ENCODE results near the gene CDKN2B-AS1. TPM values are rescaled to one million over a fixed set of nuclear protein-coding genes. Genes with fewer than 3 reads are reported as not detected.

CDKN2B-AS1 gene
- polyA plus RNA-seq, 1 donor from 2014 or later: not detected

DNA sequence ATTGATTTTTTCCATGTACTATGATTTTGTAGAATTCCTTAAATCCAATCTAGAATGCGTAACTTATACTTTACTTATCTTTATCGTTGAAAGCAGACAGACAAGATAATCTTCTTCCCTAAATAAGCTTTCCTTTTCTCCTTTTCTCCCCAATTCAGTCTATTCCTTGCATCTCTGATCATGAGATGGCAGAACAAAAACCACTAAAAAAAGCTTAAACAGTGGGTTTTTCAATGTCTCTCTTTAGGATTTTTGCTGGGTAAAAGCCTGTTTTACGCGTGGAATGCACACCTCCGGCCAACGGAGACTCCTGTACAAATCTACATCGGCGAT lies 13.8 kb downstream of the CDKN2B-AS1 start:
- Histone ChIP-seq H3K27ac (ENCODE audit: low read length) (no peak overlapping the region), H3K27me3 (ENCODE audit: insufficient read depth, low read depth, low read length) (peaks cover 100% of the 10 kb centered on the region), H3K79me2 (replicated peaks; ENCODE audit: insufficient read depth, low read length) (no peaks in the 10 kb centered on the region), H3K4me3 (ENCODE audit: low read length) (peak overlapping the region; percentile 66), H3K9me3 (ENCODE audit: low read length) (no peaks in the 10 kb centered on the region), H3F3A (ENCODE audit: insufficient read depth, low read length, poor library complexity, severe bottlenecking) (no peaks in the 10 kb centered on the region), H3K9ac (ENCODE audit: low read length) (no peak overlapping the region), H3K36me3 (ENCODE audit: insufficient read depth, low read length) (no peaks in the 10 kb centered on the region), H3K9me2 (ENCODE audit: insufficient read depth, low read length) (no peaks in the 10 kb centered on the region), H2AFZ (ENCODE audit: low read depth, low read length) (no peak overlapping the region), H3K4me2 (ENCODE audit: low read length) (no peak overlapping the region), H4K20me1 (ENCODE audit: insufficient read depth) (no peaks in the 10 kb centered on the region)
- TF ChIP-seq, protein P1, sequence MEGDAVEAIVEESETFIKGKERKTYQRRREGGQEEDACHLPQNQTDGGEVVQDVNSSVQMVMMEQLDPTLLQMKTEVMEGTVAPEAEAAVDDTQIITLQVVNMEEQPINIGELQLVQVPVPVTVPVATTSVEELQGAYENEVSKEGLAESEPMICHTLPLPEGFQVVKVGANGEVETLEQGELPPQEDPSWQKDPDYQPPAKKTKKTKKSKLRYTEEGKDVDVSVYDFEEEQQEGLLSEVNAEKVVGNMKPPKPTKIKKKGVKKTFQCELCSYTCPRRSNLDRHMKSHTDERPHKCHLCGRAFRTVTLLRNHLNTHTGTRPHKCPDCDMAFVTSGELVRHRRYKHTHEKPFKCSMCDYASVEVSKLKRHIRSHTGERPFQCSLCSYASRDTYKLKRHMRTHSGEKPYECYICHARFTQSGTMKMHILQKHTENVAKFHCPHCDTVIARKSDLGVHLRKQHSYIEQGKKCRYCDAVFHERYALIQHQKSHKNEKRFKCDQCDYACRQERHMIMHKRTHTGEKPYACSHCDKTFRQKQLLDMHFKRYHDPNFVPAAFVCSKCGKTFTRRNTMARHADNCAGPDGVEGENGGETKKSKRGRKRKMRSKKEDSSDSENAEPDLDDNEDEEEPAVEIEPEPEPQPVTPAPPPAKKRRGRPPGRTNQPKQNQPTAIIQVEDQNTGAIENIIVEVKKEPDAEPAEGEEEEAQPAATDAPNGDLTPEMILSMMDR (IDR thresholded peaks at IDR 0.05; ENCODE audit: poor library complexity, severe bottlenecking): no peak
- TF ChIP-seq EZH2 (IDR thresholded peaks at IDR 0.05; ENCODE audit: borderline replicate concordance, insufficient read depth, low read length, poor library complexity, severe bottlenecking) (no peak), TAF1 (IDR thresholded peaks at IDR 0.05; ENCODE audit: low read depth) (no peak), POLR2AphosphoS5 (IDR thresholded peaks at IDR 0.05) (no peak), RAD21 (conservative IDR thresholded peaks at IDR 0.05) (no peak), EP300 (conservative IDR thresholded peaks at IDR 0.05; ENCODE audit: poor library complexity, severe bottlenecking) (no peak), SMC3 (conservative IDR thresholded peaks at IDR 0.05; ENCODE audit: poor library complexity) (no peak)
- TF ChIP-seq, protein P2, sequence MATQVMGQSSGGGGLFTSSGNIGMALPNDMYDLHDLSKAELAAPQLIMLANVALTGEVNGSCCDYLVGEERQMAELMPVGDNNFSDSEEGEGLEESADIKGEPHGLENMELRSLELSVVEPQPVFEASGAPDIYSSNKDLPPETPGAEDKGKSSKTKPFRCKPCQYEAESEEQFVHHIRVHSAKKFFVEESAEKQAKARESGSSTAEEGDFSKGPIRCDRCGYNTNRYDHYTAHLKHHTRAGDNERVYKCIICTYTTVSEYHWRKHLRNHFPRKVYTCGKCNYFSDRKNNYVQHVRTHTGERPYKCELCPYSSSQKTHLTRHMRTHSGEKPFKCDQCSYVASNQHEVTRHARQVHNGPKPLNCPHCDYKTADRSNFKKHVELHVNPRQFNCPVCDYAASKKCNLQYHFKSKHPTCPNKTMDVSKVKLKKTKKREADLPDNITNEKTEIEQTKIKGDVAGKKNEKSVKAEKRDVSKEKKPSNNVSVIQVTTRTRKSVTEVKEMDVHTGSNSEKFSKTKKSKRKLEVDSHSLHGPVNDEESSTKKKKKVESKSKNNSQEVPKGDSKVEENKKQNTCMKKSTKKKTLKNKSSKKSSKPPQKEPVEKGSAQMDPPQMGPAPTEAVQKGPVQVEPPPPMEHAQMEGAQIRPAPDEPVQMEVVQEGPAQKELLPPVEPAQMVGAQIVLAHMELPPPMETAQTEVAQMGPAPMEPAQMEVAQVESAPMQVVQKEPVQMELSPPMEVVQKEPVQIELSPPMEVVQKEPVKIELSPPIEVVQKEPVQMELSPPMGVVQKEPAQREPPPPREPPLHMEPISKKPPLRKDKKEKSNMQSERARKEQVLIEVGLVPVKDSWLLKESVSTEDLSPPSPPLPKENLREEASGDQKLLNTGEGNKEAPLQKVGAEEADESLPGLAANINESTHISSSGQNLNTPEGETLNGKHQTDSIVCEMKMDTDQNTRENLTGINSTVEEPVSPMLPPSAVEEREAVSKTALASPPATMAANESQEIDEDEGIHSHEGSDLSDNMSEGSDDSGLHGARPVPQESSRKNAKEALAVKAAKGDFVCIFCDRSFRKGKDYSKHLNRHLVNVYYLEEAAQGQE (IDR thresholded peaks at IDR 0.05; ENCODE audit: borderline replicate concordance): no peak

DNA sequence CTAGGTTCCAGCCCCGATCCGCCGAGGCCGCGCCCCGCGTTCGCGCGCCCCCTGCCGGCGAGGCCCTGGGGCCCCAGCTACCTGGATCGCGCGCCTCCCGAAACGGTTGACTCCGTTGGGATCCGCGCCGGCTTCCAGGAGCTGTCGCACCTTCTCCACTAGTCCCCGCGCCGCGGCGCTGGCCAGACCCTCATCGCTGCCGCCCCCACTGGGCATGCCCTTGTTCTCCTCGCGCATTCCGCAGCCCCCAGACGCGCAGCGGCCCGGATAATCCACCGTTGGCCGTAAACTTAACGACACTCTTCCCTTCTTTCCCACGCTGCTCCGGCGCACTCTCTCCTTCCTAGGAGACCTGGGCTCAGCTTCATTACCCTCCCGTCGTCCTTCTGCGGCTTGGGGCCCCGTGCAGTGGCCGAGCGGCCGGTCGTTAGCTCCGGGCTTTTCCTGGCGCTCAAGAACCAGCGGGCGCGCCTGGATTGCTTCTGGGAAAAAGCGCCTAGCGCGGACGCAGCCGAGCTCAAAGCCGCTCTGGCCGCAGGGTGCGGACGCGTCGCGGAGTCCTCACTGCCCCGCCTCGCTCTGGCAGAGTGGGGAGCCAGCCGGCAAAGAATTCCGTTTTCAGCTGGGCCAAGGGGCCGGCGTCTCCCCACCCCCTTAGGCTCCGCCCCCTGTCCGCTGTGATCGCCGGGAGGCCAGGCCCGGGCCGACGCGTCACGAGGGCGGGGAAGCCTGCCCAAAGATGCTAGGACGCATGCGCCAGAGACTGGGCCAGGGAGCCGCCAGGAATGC lies 14.3 kb downstream of the CDKN2B-AS1 start, which contains the start of gene CDKN2B:
TSS of gene CDKN2B (minus strand) at position 589 of the 789 bp plus-strand sequence. CDS start at position 237, 352 bp downstream.
- H2AFZ ChIP-seq (ENCODE audit: low read depth, low read length): no peak within 1 kb of the TSS
- no peaks in the 10 kb centered on the region for H3K79me2 ChIP-seq (replicated peaks; ENCODE audit: insufficient read depth, low read length)
- peak within 1 kb of the TSS; percentile 66 for H3K4me3 ChIP-seq (ENCODE audit: low read length)
- H3F3A ChIP-seq (ENCODE audit: insufficient read depth, low read length, poor library complexity, severe bottlenecking): no peaks in the 10 kb centered on the region
- TF ChIP-seq EZH2 (IDR thresholded peaks at IDR 0.05; ENCODE audit: borderline replicate concordance, insufficient read depth, low read length, poor library complexity, severe bottlenecking) (peak; percentile 68), POLR2AphosphoS5 (IDR thresholded peaks at IDR 0.05) (peak; percentile 52), SMC3 (conservative IDR thresholded peaks at IDR 0.05; ENCODE audit: poor library complexity) (no peak)
- TF ChIP-seq, protein P1 (IDR thresholded peaks at IDR 0.05; ENCODE audit: poor library complexity, severe bottlenecking): peak; percentile 42
- H3K36me3 ChIP-seq (ENCODE audit: insufficient read depth, low read length): no peaks in the 10 kb centered on the region
- H3K27me3 ChIP-seq (ENCODE audit: insufficient read depth, low read depth, low read length): peaks cover 94% of the 10 kb centered on the region
- no peaks in the 10 kb centered on the region for H3K9me2 ChIP-seq (ENCODE audit: insufficient read depth, low read length)
- no peak within 1 kb of the TSS for H3K9ac ChIP-seq (ENCODE audit: low read length)
- H3K9me3 ChIP-seq (ENCODE audit: low read length): no peaks in the 10 kb centered on the region
- no peak within 1 kb of the TSS for H3K4me2 ChIP-seq (ENCODE audit: low read length)
- H4K20me1 ChIP-seq (ENCODE audit: insufficient read depth): no peaks in the 10 kb centered on the region
- no peak within 1 kb of the TSS for H3K27ac ChIP-seq (ENCODE audit: low read length)

Measured in neural cell (in vitro differentiated cells).